T-helper 2 cell treated with Interferon-gamma antibody and Interleukin-4, amounts not matched to agents 100 ng/mL and 5 ng/mL, for 36 hours (primary cell): ENCODE measurements around the gene PLXNA2. TPM values are rescaled to one million over a fixed set of nuclear protein-coding genes. Genes with fewer than 3 reads are reported as not detected.

Source experiments
- intact Hi-C: fragments of 100-400 bp; cut with micrococcal nuclease; formaldehyde crosslinking; loops from one replicate; pipeline ENCODE4 v1.15.1; 2023
- total RNA-seq: library from RNA; stranded (reverse); gene quantifications from 2 replicates; pipeline ENCODE4 v1.2.3, GENCODE V29; 2022

The PLXNA2 gene
- total RNA-seq, 1 donor from 2014 or later = 0.39 TPM

DNA sequence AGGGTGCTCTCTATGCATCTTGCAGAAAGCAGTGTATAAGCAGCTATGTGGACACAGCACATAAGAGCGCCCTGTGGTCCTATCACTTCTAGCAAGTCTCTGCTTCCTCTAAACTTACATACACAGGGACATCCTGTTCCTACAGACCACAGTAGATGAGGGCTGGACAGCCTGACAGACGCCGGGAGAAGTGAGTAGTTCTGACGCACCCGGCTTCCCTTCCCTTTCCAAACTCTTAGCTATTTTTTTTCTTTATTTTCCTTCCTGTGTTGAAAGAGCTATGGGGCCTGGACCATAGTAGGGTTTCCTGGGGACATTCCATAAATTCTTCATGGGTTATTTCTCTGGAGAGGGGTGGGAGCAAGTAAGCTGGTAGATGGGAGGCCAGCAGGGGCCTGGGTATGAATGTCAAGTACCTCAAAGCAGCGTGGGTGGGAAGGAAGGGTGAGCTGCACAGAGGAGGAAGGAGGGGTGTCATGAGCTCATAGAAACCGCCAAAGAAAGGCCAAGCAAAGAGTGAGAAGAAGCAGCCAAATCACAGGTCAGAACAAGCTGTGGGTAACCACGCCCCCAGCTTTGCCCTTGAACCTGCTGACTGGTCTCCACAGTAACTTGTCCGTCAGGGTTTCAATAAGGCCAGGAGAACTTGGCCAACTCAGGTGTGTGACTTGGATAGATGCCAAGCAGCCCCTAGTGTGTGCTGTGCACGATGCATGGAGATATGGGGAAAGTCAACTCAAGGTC lies 36.6 kb downstream of the PLXNA2 start:
- intact Hi-C loops = no loop called here

DNA sequence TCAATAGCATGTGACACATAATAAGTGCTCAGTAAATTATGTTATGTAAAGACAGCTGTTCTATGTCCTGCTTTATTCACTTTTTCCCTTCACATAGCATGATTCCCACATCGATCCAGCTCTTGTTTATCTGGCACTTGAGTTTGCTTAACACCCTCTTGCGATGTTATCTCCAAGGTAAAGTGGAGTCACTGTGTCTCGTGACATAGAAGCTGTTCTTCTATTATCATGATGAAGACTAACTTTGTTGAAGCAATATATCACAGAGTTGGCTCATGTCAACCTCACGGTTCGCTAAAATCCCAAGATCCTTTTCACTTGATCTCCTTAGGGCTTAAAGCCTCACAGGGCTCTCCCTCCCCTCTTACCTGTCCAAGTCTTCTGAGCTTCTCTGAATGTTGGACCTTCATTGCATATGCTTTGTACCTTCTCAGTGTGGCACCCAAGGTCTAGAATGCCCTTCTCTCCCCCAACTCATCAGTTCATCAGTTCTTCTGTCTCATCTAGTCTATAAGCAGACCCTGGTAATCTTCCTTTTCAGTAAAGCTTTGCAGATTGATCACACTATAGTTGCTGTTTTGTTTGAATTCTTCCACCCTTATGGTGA lies 38.0 kb downstream of the PLXNA2 start:
- intact Hi-C loops = no loop called here

DNA sequence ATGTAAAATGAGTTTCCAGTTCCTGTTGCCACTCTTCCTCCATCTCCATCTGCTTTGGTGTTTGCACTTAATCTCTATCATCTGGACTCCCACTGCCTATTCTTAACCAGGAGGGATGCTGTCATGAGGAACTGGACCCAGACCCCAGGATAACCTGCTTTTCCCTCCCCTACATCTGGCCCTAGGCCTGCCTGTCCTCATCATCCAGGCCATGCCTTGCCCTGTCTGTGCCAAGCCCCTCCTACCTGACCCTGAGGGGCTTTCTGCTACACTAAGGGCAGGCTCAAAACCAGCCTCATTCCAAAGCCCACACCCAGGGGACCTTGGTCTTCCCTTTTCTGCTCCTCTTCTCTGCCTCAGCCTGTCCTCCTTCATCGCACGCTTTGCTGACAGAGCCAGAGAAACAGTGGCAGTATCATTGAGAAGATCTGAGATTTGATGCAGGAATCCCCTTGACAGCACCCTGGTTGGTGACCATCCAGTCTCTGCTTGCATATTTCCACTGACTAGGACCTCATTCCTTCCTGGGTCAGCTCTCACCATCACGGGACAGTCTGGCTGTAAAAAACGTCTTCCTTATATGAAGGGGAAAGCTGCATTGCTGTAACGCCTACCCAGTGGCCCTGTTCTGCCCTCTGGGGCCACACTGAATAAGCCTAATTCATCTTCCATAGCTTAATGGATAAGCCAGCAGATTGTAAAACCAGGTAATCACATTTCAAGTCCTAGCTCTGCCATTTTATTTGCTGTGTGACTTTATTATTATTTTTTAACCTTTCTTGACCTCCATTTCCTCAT lies 38.8 kb downstream of the PLXNA2 start:
- intact Hi-C loops = no loop called here

DNA sequence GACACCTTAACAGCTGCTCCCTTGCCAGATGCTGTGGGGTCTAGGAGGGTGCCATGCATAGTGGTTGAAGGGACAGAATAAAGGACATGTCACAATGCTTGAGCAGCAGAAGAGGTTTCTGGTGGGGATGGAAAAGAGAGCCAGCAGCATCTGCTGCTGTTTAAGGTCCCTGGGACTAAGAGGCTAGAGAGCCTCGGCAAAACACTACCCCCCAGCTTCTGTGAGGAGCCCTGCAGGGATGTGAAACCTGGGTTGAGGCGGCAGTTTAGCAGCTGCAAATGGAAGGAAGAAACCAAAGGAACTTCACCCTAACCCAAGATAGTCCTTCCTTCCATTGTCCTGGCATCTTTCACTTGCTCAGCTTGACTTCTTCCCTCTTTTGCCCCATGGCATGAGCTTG lies 39.4 kb downstream of the PLXNA2 start:
- intact Hi-C loops = no loop called here

DNA sequence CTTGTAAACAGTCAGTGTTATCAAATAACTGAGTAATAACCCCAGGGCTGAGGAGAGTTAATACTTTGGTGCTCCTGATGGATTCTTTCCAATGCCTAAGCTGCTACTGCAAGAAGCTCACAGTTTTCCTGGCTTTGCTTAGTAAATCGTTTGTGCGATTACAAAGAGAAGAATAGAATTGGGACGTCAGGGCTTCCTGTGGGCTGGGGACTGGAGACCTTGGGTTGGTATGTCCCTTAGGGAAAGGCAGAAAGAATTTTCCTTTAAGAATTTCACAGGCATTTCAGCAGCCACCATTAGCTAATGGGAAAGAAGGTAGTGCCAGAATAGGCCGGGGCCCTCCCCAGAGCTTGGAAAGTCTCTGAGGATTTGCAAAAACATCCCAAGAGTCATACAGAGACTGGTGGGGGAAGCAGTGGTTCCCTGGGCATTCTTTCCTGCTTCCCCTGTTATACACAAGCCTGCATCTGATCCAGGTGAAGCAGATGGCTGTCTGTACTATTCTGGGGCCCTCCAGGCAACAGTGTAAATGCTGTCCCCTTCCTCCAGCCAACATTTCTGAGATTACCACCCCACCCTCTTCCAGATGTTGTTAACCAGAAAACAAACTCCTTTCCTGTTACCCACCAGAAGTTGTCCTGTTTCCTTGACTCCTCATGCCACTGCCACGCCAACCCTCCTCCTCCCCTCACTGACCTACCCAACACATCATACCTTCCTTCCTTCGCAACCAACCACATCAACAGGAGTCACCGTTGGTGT lies 40.2 kb downstream of the PLXNA2 start:
- intact Hi-C loops = no loop called here

DNA sequence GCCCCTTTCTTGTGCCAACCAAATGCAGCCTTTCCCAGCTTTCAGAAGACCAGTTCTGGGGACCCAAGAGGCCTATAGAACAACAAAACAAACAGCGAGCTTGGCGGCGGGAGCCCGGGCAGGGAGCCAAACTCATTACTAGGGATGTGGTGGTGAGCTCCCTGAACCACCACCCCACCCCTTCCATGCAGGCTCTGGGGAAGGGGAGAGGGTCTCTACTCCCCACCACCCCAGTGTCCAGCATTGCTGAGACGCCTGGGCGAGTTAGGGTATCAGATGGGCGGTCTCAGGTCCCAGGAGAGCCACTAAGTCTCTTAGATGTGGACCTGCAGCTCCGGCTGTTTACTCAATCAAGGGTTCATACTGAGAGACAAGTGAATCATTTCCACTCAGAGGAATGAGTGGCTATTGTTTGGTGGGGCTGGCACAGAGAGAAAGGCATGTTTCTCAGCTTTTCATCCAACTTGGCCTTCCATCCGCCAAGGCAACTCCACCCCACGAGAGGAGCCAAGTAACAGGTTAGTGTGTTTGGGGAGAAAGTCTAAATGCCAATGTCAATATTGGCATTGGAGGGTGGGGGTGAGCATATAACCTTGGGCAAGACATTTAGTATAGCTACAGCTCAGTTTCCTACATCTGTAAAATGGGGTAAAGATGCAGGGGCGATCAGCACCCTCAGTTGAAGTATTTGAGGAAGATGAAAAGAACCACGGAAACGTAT lies 40.9 kb downstream of the PLXNA2 start:
- intact Hi-C loops = no loop called here

DNA sequence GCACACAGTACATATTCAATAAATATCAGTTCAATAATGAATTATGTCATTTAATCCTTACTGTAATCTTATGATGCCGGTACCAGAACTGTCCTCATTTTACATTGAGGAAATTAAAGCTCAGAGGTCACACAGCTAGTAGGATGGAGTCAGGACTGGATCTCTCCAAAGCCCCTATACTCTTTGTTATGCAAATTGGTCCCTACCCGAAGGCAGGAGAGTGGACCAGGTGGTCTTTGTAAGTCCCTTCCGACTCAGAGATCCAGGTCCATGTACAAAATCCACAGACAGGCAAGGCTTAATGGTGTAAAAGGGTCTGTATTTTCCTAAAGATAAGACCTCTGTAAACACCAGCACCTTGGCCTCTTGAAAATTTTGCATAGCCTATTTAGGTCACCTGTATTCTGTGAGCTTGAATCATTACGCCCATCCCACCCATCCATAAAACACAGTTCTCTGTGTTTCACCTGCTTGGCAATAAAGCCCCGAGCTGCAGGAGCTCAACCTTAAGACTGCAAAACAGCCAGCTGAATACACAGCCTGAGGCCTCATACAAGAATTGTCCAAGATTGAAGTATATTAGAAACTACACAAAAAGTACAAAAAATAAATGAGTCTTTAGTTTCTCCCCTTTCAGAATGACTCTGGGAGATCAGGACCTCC lies 41.7 kb downstream of the PLXNA2 start:
- intact Hi-C loops = no loop called here

DNA sequence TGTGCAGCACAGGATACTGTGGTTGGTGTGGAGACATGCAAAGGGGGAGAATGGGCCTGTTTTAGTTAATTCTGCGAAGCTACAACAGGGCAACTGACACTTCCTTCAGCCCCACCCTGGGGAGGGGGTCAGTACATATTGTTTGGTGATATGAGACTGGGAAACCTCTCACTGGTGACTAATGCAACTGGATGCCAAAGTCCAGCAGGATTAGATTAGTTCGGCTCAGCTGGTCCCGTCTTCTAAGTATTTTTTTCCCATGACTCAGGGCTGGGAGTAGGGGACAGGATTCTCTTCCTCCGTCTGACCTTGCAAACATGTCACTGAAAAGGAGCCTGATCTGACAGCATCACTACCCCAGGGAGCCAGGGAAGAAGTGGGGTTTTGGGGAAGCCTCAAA lies 43.0 kb downstream of the PLXNA2 start:
- intact Hi-C loops = no loop called here

DNA sequence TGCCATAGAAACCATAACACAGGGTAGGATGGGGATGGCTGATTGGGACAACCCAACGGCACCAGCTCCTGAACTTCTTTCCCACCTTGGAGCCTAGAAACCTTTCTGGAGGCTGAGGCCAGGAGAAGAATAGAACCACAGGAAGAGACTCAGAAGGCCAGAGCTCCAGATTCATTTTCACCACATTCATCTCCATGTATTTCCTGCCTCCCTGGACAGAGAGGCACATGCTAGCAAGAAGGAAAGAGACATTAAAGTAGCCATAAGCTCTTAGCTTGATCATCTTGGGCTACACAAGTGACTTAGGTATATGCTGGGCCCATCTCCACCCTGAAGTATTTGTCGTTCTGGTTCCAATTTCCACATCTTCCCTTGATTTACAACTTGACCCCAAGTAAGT lies 44.1 kb downstream of the PLXNA2 start:
- intact Hi-C loops = no loop called here

DNA sequence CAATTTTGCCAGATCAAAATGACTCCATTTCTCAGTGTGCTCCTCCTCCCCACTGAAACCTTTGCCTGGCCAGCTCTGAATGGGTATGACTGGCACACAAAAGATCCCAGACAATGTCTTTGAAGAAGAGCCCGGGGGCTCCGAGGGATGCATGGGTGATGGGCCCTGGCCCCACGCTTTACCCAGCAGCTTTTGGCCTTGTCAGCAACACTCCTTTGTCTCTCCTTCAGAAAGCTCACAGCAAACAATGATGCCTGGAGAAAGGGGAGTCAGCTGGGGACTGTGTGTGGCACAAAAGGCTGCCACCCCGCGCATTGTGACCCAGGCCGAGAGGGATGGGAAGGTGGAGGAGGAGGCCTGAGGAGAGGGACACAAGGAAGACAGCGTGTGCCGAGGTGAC lies 45.9 kb downstream of the PLXNA2 start:
- intact Hi-C loops = no loop called here

DNA sequence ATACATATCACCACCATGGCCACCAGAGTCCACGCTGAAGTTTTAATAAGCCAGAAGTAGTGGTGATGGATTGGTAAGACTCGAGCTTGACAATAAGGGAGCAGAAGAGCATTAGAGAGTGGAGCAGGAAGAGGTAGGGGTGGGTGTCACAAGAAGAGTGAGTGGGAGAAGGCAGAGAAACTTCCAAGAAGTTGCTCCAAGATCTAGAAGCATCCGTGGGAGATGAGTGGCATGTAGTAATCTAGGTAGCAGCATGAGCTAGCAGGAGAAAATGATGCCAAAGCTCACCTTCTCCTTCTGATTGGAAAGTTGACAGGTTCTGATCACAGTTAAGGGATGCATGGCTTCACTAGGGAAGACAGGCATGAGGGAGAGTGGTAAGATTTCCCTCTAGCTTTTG lies 49.2 kb downstream of the PLXNA2 start:
- intact Hi-C loops = no loop called here

DNA sequence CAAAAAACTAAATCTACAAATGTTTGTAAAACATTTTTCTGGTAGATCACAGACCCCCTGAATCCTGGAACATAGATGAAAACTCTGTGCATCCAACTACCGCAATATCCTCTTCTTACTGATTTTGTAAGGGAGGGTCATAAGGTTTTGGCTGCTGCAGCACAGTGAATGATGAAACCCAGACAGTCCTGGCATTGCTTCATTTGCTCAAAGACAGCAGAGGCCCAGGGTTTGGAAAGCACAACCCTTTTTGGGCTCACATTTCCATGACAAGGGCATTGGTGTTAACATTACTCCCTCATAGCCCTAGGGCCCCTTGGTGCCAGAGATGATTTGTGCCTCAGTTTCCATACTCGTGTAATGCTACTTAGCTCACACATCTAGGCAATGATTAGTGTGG lies 51.2 kb downstream of the PLXNA2 start:
- intact Hi-C loops = no loop called here

DNA sequence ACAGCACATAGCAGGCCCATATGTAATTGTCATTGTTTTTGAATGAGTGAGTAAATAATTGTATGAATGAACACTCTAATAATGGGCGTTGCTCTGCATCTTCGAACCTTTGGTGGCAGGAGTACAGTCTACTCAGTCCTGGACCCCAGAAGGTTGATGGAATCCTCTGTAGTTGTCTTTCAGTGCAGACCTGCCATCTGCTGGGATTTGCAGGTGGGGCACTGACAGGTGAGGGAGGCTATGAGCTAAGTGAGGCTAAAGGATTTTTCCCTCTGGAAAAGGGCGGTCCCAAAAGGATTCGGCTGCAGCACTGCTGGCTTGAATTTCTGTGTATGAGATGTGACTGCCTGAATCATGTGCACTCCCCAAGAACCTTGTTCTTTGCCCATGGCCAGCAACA lies 53.4 kb downstream of the PLXNA2 start:
- intact Hi-C loops = no loop called here

DNA sequence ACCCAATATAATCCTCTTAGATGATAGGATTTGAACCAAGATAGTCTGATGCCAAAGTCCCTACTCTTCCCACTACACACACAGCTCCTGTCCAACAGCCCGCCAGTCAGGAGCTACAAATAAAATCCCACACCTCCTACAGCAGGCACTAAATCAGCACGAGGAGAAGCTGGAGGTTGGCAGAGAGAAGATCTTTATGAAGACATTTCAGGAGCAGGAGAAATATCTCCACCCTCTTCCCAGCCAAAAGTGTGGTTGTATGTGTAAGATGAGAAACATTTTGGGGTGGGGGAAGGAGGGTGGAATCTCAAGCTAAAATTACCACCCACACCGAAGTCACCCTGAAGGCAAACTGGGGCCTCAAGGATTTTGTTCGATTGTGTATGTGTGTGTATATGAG lies 54.5 kb downstream of the PLXNA2 start:
- intact Hi-C loops = no loop called here

DNA sequence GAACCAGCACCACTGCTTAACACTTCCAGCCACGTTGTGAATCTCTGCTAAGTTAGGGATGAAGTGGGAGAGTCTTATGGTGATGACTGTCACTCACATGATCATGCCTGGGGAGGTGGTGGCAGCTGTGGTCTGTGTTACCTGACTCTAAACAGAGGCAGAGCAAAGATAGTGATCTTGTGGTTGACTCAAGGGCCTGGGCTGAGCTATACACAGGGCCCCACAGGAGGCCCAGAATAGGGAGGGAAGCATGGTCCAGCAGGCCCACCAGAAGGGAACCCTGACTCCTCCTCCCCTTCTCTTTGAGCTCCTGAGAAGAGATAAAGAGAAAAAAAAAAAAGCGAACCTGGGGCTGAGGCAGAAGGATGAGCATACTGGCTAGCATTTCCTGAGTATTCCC lies 55.0 kb downstream of the PLXNA2 start:
- intact Hi-C loops = no loop called here

DNA sequence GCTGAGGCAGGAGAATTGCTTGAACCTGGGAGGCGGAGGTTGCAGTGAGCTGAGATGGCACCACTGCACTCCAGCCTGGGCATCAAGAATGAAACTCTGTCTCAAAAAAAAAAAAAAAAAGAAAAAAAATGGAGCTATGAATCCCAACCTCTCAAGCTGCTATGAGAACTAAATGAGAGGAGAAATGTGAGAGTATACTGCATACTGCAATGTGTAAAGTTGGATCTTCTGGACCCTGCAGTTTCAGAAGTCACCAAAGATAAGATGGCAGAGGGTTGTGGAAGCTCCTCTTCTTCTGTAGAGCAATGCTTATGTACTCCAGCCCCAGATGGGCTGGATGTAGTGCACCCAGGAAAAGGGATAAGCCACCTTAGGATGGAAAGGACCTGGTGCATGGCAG lies 55.6 kb downstream of the PLXNA2 start:
- intact Hi-C loops = no loop called here

DNA sequence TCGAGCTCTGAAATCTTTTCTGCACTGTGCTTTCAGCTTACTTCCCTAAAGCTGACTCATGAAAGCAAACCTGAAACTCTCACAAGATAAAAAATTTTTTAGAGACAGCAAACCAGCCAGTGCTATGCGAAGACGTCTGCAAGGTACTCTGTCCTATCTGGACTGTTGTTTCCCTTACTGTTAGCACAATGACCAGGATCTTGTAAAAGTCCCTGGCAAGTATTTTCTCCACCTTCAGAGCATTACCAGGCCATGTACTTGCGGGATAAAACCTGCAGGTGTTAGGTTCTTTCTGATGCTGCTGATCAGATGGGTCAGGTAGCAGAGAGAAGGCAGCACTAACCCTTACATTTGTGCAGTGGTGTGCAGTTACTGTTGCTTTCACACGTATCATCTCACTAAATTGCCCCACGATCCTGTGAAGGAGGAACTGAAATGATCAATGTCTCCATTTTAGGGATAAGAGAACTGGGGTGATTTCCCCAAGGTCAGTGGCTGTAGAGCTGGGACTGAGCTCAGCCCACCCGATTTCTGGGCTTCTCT lies 56.6 kb downstream of the PLXNA2 start:
- intact Hi-C loops = no loop called here

DNA sequence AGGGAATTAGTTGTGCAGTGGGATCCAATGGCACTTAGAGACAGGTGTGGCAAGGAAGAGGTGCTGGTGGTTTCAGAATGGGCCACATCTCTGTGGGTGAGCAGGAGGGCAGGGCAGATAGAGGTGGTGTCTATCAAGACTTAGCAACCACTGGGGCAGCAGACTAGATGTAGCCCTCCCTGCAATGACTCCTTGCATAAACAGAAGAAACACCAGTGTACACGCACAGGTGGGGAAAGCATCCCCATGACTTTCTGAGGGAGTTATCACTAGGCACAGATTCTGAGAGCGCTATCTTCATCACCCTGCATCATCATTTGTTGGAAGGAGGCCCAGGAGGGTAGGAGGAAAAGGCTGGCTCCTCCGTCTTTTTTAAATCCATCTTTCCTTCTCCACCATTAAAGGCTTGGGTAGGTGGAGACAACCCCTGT lies 58.4 kb downstream of the PLXNA2 start:
- intact Hi-C loops = no loop called here

DNA sequence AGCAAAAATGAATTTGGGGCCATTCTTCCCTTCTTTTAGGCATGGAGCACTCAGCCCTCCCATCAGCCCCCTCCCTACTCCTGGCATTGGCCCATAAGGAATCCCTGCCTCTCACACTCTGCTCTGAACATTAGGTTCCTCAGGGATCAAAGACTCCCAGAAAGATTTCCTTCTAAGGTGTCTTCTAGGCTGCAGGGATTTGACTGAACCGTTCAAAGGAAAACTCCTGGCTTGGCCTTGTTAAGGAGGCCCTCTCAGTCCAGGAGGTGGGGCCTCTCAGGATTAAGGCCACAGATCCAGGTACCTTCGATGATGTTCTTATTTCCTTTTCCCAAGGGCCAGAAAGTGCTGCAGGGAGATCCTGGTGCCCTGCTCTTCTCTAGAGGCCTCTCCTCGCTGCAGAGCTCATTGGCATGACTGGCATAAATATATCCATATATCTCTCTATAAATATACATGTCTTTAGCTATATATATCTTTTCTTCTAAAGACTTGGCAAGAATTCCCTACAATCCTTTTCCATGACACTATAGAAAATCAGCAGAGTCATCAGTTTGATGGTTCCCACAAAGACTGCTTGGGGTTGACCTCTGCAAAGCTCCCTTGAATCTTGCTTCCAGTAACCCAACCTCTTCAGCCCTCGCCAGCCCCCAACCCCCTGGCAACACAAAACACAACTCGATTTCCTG lies 59.1 kb downstream of the PLXNA2 start:
- intact Hi-C loops = no loop called here
